Measurements from ENCODE around the gene STX19. TPM values are rescaled to one million over a fixed set of nuclear protein-coding genes. Genes with fewer than 3 reads are reported as not detected.

Gene STX19
- total and polyA plus RNA-seq, 2 donors (not counting 3 experiments of a cell fraction or from before 2014, with no cell fraction given), result not detected

- H3K4me1 ChIP-seq (ENCODE audit: control insufficient read depth, extremely low read depth, insufficient read depth, low read length), result peaks cover 17% of the 10 kb centered on the region
- intact Hi-C loops (cut with micrococcal nuclease) (loop anchor here (10.0 kb wide), 1 partner anchor 161 kb away; no protein-coding TSS in a partner anchor), dilution Hi-C loops (cut with MboI; ENCODE audit: extremely low pct_ligation_motif_present, low sequenced_read_pairs) (no loop called here)
- no peak overlapping the region for H3K9ac ChIP-seq (replicated peaks; ENCODE audit: extremely low read depth, insufficient read depth, low read length)
- TF ChIP-seq EZH2 (IDR thresholded peaks at IDR 0.05; ENCODE audit: borderline replicate concordance, low read depth, low read length, severe bottlenecking) (no peak), GATA2 (IDR thresholded peaks at IDR 0.05; ENCODE audit: insufficient read depth, insufficient read length, low read depth, low read length) (no peak), FOS (IDR thresholded peaks at IDR 0.05; ENCODE audit: borderline replicate concordance, insufficient read depth, low read length) (no peak)
- TF ChIP-seq, protein P1, sequence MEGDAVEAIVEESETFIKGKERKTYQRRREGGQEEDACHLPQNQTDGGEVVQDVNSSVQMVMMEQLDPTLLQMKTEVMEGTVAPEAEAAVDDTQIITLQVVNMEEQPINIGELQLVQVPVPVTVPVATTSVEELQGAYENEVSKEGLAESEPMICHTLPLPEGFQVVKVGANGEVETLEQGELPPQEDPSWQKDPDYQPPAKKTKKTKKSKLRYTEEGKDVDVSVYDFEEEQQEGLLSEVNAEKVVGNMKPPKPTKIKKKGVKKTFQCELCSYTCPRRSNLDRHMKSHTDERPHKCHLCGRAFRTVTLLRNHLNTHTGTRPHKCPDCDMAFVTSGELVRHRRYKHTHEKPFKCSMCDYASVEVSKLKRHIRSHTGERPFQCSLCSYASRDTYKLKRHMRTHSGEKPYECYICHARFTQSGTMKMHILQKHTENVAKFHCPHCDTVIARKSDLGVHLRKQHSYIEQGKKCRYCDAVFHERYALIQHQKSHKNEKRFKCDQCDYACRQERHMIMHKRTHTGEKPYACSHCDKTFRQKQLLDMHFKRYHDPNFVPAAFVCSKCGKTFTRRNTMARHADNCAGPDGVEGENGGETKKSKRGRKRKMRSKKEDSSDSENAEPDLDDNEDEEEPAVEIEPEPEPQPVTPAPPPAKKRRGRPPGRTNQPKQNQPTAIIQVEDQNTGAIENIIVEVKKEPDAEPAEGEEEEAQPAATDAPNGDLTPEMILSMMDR (IDR thresholded peaks at IDR 0.05; ENCODE audit: extremely low read depth in 1 of 2, insufficient read depth in 1 of 2, low read depth in 1 of 2, low read length in 2 of 2), result no peak
- FAIRE-seq, result no peak
- H3K27me3 ChIP-seq (ENCODE audit: control insufficient read depth in 2 of 2, insufficient read depth in 2 of 2, low read length in 2 of 2), result no peaks in the 10 kb centered on the region
- H3K9me3 ChIP-seq (replicated peaks; ENCODE audit: control insufficient read depth, insufficient read depth, low read length), result no peaks in the 10 kb centered on the region
- H3K27ac ChIP-seq (ENCODE audit: insufficient read depth, low read depth, low read length), result no peak overlapping the region
- H3K79me2 ChIP-seq (ENCODE audit: control insufficient read depth, insufficient read depth, low read length), result peaks cover 10% of the 10 kb centered on the region
- ChIA-PET CTCF (interaction anchor here (0.9 to 1.2 kb wide), 2 partner anchors 61 to 68 kb away, joined by 3 to 5 read pairs; no protein-coding TSS in a partner anchor), POLR2A (no interaction called here)
- no peaks in the 10 kb centered on the region for H3K9me1 ChIP-seq (replicated peaks; ENCODE audit: control insufficient read depth, extremely low read depth, insufficient read depth, low read length)
- no TSS peak for BruUV-seq (replicated peaks)
- H3K4me3 ChIP-seq (replicated peaks in 1 of 3; ENCODE audit: insufficient read depth in 1 of 3, low read depth in 1 of 3, low read length in 3 of 3), result no peak overlapping the region
- no peak overlapping the region for H3K4me2 ChIP-seq (ENCODE audit: insufficient read depth, low read length)
- H3K36me3 ChIP-seq (ENCODE audit: control insufficient read depth in 2 of 2, extremely low read depth in 1 of 2, insufficient read depth in 2 of 2, low read length in 2 of 2), result peaks cover 2 to 4% of the 10 kb centered on the region in 2 experiments
- DNase-seq (ENCODE audit: low read depth, low spot score), result no peak
- no peak overlapping the region for H2AFZ ChIP-seq (ENCODE audit: low read depth, low read length)
- no peaks in the 10 kb centered on the region for H4K20me1 ChIP-seq (replicated peaks; ENCODE audit: control insufficient read depth, extremely low read depth, insufficient read depth, low read length)
Observed at GRCh38 chr3:94065819-94066480, 37.6 kb upstream of the STX19 start.
